Activated CD4-positive, CD25-positive, alpha-beta regulatory T cell treated with anti-CD3 and anti-CD28 coated beads, Interleukin-2, amount 50 U/mL, for 24 hours (primary cell): Measurements from ENCODE around the gene CAV2.

ENCODE experiments used
- ATAC-seq, 2 donors: fragments of 150-1000 bp; cut with Tn5 transposase; one replicate each; pipeline ENCODE4 v1.10.0; 2021; ENCODE audit warnings: mild to moderate bottlenecking in 1 of 2, moderate library complexity in 1 of 2

Gene CAV2

DNA sequence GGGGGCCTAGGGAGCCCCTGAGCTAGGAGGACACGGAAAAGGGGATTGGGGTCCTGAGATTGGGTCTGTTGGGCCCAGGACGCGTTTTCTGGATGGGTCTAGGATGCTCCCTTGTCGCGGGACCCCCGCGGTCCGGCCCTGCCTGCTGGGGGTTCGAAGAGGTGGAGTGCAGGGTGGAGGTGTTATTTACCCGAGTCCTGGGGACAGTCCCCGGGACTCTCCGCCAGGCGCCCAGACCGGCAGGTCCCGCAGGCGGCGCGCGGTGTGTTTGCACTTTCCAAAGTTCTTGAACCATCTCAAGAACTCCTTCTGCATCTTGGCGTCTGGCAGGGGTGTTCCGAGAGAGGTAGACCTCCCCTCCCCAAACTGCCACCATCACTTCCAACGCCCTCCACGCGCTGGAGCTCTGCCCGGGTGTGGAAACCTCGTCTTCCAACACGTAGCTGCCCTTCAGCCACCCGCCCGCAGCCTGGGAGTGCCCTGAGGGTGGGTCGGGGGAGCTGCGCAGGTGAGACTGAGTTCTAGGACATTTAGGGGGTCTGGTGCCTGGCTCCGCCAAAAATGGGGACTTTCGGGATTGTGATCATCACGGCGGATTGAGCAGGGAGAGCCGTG lies 25.9 kb downstream of the CAV2 start:
- ATAC-seq = peak; percentile 34 to 53

DNA sequence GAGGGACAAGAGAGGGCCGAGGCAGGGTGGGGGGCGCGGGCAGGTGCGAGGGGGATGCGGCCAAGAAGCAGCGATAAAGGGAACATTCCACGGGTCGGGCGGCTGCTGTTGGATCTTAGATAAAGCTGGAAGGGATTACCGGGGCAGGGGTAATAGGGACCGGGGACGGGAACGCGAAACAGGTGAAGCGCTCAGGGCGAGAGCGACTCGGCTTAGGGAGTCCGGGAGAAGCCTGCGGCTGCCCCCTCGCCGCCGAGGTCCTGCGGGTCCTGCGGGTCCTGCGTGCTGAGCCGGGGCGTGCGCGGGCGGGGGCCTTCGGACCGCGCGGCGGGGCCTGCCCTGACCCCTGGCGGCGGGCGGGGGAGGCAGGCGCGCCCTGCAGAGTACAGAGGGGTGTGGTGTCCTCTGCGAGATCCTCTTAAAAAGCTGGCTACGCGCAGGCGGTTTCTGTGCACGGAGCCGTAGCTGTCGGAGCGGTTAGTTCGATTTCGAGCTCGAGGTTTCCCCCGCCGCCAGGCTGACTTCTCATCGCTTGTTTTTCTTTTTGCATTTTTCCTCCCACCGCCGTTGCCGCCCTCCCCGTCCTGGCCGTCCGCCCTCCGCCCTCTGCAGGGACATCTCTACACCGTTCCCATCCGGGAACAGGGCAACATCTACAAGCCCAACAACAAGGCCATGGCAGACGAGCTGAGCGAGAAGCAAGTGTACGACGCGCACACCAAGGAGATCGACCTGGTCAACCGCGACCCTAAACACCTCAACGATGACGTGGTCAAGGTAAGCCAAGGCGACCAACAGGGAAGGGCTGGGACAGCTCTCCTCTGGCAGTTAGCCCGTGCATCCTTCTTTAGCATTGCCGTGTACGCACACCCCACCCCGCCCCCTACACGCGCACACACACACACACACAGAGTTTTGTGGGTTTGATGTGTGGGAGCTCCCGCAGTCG lies 26.6 kb downstream of the CAV2 start:
- peak; percentile 86 to 92 for ATAC-seq

DNA sequence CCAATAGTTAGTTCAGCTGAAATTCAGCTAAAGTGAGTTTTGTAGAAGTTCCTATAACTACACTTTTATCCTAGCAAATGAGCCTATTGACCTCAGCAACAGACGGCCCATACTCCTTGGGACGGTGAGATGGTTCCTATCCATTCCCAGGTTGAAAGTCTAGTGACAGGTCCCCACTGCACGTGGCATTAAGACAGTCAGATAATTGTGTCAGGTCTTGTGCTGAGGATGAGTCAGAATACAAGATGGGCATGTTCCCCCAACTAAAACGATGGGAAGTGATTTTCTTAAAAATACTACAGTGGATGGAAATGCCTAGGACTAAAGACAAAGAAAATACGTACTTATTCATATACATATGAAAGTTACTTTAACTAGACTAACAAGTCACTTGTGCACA lies 27.4 kb downstream of the CAV2 start:
- no peak for ATAC-seq

DNA sequence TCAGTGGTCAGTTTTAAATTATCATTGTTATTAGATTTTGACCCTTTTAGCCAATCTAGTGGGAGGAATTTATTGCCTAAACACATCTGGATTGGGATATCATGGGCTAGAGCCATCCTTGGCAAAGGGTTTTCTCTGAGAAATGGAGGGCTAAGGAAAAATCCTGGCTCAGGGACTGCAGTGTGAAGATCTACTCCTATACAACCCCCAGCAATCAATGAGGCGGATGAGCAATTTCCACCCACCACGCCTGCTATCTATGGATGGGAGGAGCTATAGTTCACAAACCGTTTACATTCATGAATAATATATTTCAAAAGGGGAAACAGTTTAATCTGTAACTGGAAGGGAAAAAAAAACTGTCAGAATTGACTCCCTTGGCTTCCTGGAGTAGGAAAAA lies 28.0 kb downstream of the CAV2 start:
- ATAC-seq = no peak

DNA sequence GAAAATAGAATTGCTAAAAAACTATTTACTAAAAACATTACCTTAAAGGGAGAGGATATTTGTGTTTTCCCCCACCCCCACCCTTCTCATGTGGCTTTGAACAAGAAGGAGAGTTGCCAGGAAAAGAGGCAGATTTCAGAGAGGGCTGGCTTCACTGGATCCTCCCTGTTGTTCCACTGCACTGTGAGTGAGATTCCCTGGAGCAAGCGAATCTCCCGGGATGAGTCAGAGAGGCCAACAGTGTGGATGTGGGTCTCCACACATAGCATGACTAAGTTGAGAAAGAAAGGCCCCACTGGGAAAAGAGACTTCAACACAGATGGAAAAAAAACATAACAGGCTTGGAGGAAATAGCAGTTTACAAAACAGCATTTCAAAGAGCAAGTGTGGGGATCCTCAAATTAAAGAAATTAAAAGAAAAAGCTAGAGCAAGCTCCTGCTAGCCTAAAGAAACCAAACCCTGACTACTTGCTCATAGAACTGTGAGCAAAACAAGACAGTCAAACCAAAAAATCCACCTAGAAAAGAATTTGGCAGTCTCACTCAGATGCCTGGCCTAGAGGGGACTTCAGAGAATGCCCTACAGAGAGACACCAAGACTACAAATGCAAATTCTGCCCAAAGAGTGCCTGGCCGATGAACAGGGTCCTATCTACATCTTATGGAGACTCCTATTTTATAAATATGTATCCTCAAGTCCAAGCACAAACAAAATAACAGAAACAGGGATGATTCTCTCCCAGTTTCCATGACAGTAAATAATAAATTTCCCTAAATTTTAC lies 28.7 kb downstream of the CAV2 start:
- no peak for ATAC-seq

DNA sequence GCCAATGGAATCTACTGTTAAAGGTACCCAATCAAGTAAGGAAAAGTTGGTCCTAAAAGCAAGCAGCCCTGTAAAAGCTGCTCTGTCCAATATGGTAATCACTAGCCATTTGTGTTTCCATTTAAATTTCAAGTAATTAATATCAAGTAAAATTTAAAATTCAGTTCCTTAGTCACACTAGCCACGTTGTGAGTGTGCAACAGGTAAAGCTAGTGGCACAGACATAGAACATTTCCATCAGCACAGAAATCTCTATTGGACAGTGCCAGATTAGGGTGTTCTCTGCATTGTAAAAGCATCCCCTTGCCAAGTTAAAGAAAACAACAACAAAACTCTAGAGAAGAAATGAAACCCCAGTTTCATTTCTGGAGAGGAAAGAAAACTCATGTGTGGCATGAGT lies 29.7 kb downstream of the CAV2 start:
- no peak for ATAC-seq

DNA sequence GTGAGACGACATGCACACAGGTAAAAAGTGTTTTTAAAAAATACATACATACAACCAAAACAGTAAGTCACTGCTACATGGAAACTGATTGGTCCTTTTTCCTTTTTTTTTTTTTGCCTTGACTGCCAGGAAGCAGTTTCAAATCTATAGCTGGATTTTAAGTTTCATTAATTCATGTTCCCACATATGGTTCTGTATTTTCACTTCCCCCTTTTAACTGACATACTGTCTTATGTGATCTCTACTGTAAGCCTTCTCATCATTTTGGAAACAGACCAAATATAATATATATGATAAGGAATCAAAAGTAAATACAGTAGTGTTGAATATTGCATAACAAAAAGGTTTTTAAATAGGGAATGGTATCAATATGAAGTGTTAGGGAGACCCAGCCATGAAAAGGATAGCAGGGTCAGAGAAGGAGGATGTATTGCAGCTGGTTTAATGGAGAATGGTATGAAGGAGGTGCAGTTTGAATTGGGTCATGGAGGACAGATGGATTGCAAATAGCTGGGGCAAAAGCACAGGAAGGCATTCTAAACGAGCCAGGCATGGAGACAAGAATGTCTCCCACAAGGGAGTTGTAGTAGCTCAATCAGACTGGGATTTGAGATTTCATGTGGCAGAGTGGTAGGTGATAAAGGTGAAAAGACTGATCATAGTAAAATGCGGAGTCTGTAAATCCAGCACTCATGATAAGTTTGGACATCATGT lies 30.7 kb downstream of the CAV2 start:
- no peak for ATAC-seq

DNA sequence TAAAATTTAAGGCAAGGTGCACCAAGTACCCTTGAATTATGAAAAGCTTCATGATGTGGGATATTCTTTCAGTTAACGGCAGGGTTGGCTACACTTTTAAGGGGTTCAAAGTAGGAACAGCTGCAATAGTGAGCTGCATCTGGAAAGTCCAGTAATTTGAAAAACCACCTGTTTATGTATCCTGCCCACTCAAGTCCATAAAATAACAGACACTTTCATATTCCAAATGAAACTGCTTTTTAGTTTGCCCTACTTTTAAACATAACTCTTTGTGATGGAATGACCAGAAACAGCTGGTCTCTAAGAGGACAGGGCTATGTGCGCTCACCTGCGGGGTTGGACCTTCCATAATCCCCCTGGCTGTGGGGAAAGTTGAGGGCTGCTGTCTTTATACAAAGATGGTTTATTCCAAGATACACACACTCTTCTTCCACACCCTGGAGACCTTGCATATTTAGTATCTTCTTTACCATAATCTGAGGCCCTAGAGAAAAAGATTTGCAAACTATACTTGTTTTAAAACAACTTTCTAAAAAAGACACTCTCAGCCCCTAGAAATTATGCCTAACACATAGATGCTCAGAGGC lies 32.7 kb downstream of the CAV2 start:
- ATAC-seq = no peak

DNA sequence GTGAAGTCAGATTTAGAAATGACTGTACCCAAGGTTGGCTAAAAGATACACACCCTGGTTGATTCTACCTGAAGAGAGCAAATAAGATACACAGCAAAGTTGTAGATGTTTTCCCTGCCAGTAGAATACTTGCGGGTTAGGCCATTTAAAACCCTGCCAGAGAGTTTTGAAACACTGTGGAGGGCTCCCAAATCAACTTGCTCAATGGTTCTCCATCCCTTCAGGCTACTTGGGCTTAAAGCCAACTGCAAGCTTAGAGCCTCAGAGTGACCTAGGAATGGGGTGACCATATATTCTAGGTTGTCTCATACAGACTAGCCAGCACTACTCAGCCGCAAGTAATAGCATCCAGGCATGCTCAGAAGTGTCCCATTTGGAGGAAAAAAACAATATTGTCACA lies 35.3 kb downstream of the CAV2 start:
- no peak for ATAC-seq

DNA sequence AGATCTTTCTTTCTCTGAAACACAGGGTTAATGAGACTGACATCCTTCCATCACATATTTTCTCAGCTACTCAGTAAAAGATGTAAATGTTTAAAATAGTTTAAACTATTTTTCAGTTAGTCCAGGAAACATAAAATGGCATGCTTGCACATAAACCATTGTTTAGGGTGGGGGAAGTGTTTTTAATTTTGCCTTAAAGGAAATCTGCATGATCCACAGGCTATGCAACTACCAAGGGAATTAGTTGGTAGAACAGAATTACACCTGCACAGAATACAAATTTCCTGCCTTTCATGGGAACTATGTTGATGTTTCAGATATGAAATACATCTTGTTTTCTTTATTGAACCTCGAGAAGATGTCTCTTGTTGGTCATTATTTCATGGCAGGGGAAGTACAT lies 35.9 kb downstream of the CAV2 start:
- ATAC-seq = no peak

DNA sequence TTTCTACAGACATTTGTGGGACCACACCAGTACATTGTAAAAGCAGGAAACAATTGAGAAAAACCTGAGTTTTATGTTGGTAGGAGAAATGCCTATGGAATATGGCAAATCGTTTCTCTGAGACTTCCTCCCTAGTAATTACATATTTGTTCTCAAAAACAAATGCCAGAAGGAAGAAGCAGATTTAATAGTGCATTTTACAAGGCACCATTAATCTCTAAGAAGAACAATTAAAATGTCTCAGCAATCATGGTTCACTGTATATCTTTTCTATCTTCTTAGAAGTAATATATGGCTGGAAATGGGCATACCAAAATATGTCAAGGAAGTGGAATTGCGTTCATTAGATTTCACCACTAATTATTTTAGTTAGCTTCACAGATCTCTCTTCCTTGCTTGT lies 38.6 kb downstream of the CAV2 start:
- no peak for ATAC-seq

DNA sequence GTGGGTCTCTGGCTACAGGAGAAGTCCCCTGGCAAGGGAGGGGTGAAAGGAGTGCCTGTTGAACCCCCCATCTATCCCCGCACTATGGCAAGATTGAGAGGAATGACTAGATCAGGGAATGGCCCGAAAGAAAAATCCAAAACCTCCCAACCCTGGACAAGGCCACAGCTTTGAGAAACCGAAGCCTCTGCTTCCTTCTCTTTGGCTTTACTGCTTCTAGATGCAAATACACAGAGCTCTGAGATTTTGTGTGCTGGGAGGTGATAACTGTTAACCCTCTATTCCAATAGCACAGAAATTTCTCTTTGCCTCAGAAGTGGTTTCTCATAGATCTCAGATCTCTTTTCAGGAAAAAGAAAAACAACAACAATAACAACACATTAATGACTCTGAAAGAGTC lies 40.3 kb downstream of the CAV2 start:
- no peak for ATAC-seq

DNA sequence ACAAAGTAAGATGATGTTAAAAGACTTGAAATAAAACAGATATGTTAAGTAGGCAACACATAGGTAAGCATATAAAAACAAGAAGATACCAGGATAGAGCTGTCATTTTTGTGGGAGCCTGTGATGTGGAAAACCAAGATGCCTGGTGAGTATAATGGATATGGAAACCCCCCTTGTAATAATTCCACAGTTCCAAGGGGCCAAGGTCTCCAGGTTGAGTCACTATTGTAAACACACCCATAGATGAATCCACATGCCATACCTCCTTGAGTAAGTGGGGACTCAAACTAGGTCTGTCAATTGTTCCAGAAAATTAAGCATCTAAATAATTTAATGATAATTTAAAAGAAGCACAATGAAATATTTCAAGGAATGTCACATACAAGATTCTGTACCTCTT lies 41.2 kb downstream of the CAV2 start:
- no peak for ATAC-seq

DNA sequence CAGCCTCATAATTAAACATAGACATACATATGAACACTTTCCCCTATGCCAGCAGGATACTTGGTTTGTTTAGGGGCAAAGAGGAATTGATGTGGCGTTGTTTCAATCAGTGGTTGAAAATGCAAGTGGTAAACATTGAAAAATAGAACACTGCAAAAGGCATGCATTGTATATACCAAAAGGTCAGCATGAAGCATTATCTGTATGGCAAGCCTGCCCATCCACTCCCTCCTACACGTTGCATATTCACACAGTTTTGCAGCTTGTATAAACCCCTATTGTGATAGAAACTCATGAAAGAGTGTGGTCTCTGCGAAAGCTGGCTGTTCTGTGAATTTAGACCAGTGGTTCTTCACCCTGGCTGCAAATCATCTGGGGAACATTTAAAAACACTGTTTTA lies 42.4 kb downstream of the CAV2 start:
- ATAC-seq = no peak

DNA sequence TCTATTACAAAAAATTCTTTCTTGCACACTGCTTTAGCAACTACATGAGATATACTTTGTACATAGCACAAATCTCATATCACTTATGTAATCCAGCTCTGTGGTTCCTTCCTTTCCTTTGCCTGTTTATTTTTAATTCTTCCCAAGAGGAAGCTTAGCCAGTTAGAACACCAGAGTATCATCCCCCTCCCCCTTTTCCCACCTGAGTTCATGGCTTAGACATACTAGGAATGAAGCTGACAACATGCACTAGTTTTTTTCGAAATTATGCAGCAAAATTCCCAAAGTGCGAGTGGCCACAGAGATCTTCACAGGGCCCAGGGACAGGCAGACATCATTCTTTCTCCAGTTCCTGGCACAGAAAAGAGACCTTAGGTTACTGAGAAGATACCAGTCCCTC lies 43.1 kb downstream of the CAV2 start:
- ATAC-seq = no peak

DNA sequence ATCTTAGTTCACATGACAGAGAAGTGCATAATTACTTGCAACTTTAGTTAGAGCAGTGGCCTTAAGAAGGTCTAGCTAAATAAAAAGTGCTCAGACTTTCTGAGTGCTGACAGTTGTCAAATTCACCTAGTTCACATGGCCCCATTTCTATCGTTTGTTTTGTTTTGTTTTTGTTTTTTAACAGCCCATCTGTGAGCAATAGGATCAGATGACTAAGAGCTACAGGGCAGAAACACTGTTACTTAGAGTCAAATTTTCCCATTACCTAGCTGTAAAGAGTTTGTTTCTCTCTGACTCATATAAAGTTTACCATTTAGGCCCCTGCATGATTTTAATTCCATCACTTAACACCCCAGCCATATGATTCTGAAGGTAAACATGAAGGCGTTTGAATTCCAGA lies 44.1 kb downstream of the CAV2 start:
- peak in 1 of 2 donors; percentile 43 for ATAC-seq

DNA sequence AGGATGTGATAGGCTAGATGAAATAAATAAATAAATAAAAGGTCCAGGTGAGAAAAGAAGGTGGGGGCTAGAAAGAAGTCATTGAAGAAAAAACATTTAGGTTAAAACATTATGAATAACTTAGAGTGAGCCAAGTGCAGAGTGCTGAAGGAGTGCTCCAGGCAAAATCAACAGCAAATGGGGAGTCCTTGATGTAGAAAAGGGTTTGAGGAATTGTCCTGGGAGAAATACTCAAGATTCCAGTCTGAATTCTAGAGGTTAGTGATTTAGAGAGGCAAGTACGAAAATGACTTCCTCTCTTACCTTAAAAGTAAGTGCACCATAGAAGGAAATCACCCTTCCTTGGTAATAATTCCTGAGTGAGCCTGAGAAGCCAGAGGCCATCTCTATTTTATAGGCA lies 44.9 kb downstream of the CAV2 start:
- ATAC-seq = no peak

DNA sequence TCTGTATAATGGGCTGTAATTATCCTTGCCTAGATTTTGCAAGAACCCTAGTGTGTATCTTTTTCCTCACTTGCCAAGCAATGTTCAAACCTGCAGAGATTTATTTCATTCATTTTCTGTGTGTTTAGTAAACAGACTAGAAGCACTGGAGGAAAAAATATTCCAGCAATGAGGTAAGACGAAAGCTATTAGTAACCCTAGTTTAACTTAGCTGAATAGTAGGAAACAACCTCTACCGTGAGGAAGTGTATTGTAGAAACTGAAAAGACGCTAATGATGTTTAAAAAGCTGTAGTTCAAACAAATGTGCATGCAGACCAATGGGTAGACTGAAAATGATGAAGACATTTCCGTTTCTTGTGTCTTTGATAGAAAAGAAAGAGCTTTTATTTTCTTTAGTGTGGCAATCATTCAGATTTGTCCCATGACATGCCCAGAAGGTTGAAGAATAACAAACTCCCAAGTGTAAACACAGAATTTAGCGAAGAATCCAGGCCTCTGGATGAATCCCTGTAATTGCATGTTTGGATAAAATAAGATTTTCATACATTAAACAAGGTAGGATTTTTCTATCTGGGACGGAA lies 46.0 kb downstream of the CAV2 start:
- ATAC-seq = no peak

DNA sequence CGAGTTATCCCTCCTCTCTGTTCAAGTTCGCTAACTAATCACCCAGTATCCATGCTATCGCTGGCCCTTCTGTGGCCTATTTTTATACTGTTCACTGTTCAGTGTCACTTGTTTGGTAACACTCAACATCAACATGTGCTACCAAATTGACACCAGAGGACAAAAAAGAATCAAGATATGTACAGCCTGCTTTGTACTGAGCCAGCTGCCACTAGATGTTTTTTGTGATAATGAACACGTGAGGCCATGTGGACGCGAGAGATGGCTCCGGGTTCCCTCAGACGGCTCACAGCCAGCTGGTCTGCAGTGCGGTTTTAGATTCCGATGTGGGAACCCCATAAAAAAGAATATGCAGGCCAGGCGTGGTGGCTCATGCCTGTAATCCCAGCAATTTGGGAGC lies 46.5 kb downstream of the CAV2 start:
- ATAC-seq = no peak

DNA sequence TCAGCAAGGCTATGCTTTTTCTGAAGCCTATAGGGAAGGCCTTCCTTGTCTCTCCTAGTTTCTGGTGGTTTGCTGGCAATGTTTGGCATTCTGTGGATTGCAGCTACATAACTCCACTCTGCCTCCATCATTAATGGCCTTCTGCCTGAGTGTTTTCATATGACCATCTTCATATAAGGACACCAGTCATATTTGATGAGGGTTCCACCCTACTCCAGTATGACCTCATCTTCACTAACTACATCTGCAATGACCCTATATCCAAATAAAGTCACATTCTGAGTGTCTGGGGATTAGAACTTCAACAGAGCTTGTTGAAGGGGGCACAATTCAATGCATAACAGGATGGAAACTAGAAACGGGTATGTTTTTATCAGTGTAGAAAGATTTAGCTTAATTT lies 47.4 kb downstream of the CAV2 start:
- no peak for ATAC-seq

DNA sequence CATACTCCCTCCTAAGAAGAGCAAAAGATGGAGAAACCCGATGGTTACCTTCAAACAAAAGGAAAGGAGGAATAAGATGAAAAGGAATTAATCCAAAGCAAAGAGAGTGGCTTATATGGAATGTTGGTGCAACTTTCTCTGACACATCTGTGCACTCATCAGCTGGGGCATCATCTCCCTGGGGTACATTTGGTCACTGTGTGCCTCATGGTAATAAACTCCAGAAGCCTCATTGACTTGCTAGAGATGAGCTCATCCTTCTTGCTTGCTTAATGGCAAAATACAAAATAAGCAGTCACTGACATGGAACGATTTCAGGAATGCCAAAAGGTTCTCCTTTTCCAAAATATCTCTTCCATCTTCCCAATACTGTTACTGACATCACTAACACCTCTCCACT lies 47.8 kb downstream of the CAV2 start:
- ATAC-seq = no peak

DNA sequence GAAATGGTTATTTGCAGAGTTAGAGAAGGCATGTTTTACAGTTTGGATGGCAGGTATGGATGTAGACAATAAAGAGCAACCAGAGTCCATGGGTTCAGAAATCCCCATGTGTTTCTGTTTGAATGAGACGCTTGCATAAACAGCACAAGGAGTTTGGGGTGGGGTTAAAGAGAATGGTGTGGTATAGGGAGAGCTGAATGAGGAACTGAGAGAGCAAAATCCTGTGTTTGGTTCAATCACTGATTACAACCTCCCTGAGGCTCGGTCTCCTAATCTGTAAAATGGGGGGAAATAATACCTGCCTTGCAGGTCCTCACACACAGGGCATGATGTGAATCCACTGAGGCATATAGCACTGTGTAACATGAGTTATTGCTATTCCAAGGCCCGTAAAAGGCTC lies 49.0 kb downstream of the CAV2 start:
- ATAC-seq = no peak
